Daoy (cell line): ENCODE data around the gene S100G. TPM values are rescaled to one million over a fixed set of nuclear protein-coding genes. Genes with fewer than 3 reads are reported as not detected.

Experiments
- total RNA-seq: library from RNA; depleted of rRNA; stranded (reverse); fragments of >200 nt; shearing (Covaris generic); gene quantifications from 2 replicates; pipeline ENCODE4 v1.2.3, GENCODE V29; 2014; rRNA removed

Gene S100G
- total RNA-seq, 1 experiment from 2014 or later, result not detected

Other genes with a start within 250 kb of the S100G start
- gene CTPS2, start 62.5 kb downstream of the S100G start, total RNA-seq, result 9.0 and 11.9 TPM in 2 replicates
- 17.3 and 25.2 TPM in 2 replicates for gene SYAP1, start 69.5 kb downstream of the S100G start, total RNA-seq
- gene TXLNG, start 136.3 kb downstream of the S100G start, total RNA-seq, result 8.5 and 9.7 TPM in 2 replicates
- gene RBBP7, start 220.2 kb downstream of the S100G start, total RNA-seq, result 100 and 103 TPM in 2 replicates